HG03060 (cell line): ENCODE data around the gene TMEM87B.
"Not testable (repeated sequence)": the region's sequence is repeated elsewhere in the genome, so short reads cannot be mapped to it uniquely, and the experiment has no call there.

Experiments
- ATAC-seq: cut with Tn5 transposase; IDR thresholded peaks from one replicate; pipeline ENCODE4 v1.9.1; 2021; ENCODE audit warnings: low read depth, moderate number of reproducible peaks; ENCODE audit not compliant: unreplicated experiment

Gene TMEM87B

GRCh38 chr2:112113354-112113753 lies 58.3 kb downstream of the TMEM87B start:
- not testable (repeated sequence) for ATAC-seq

GRCh38 chr2:112118148-112118547 lies 63.1 kb downstream of the TMEM87B start:
- ATAC-seq: no peak

- no peak for ATAC-seq
Measured at GRCh38 chr2:112121682-112122254, 66.7 kb downstream of the TMEM87B start.

GRCh38 chr2:112129060-112129459 lies 74.0 kb downstream of the TMEM87B start:
- ATAC-seq: no peak

GRCh38 chr2:112133344-112133743 lies 78.3 kb downstream of the TMEM87B start:
- no peak for ATAC-seq

- no peak for ATAC-seq
Measured at GRCh38 chr2:112134120-112134519, 79.1 kb downstream of the TMEM87B start.

- no peak for ATAC-seq
Measured at GRCh38 chr2:112136096-112136495, 81.0 kb downstream of the TMEM87B start.

GRCh38 chr2:112137516-112138158 lies 82.6 kb downstream of the TMEM87B start:
- no peak for ATAC-seq

- no peak for ATAC-seq
Measured at GRCh38 chr2:112138159-112139032, 83.3 kb downstream of the TMEM87B start, which contains the start of gene FBLN7. FBLN7 (plus strand) TSS chr2:112138385; CDS start chr2:112138656, 271 bp downstream.

GRCh38 chr2:112139033-112139614 lies 84.1 kb downstream of the TMEM87B start:
- not testable (repeated sequence) for ATAC-seq

GRCh38 chr2:112139661-112140204 lies 84.7 kb downstream of the TMEM87B start:
- ATAC-seq: not testable (repeated sequence)

- ATAC-seq: no peak
Measured at GRCh38 chr2:112140205-112140802, 85.2 kb downstream of the TMEM87B start.

- ATAC-seq: no peak
Measured at GRCh38 chr2:112140899-112141625, 86.0 kb downstream of the TMEM87B start.

- no peak for ATAC-seq
Measured at GRCh38 chr2:112141626-112142007, 86.5 kb downstream of the TMEM87B start.

- no peak for ATAC-seq
Measured at GRCh38 chr2:112142525-112143078, 87.5 kb downstream of the TMEM87B start.

GRCh38 chr2:112143150-112143549 lies 88.1 kb downstream of the TMEM87B start:
- ATAC-seq: no peak

GRCh38 chr2:112144966-112145365 lies 89.9 kb downstream of the TMEM87B start:
- ATAC-seq: no peak

- no peak for ATAC-seq
Measured at GRCh38 chr2:112147382-112148168, 92.5 kb downstream of the TMEM87B start.

GRCh38 chr2:112148477-112148876 lies 93.4 kb downstream of the TMEM87B start:
- ATAC-seq: no peak
